Measurements from ENCODE around the gene KCNH6.

The KCNH6 gene

DNA sequence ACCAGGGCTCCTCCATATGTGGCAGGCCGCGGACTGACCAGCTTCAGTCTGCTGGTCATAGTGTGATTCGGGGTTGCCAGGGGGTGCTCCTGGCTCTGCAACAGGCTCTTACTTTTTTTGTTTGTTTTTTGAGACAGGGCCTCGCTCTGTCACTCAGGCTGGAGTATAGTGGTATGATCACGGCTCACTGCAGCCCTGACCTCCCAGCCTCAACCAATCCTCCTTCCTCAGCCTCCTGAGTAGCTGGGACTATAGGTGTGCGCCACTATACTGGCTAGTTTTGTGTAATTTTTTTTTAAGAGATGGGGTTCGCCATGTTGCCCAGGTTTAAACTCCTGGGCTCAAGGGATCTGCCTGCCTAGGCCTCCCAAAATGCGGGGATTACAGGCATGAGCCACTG, 11.8 kb upstream of the KCNH6 start:
- no peaks in the 10 kb centered on the region for H3K9me3 ChIP-seq (ENCODE audit: severe bottlenecking)
- no peaks in the 10 kb centered on the region for H3K4me1 ChIP-seq (ENCODE audit: insufficient read depth, poor library complexity, severe bottlenecking)
- DNase-seq (ENCODE audit: low spot score) (no peak), ATAC-seq (ENCODE audit: low read depth) (no peak)
- no peak overlapping the region for H3K4me3 ChIP-seq (ENCODE audit: severe bottlenecking)
- no peak for TF ChIP-seq CTCF (IDR thresholded peaks at IDR 0.05; ENCODE audit: poor library complexity, severe bottlenecking)
- no peak overlapping the region for H3K27ac ChIP-seq (ENCODE audit: poor library complexity, severe bottlenecking)
- H3K27me3 ChIP-seq (ENCODE audit: insufficient read depth, poor library complexity, severe bottlenecking) = no peaks in the 10 kb centered on the region
- no peaks in the 10 kb centered on the region for H3K36me3 ChIP-seq (ENCODE audit: low read depth)

GRCh38 chr17:63512388-63512787, 10.8 kb upstream of the KCNH6 start:
- TF ChIP-seq CTCF (IDR thresholded peaks at IDR 0.05; ENCODE audit: poor library complexity, severe bottlenecking) = no peak
- H3K9me3 ChIP-seq (ENCODE audit: severe bottlenecking) = no peaks in the 10 kb centered on the region
- H3K27ac ChIP-seq (ENCODE audit: poor library complexity, severe bottlenecking) = no peak overlapping the region
- no peaks in the 10 kb centered on the region for H3K27me3 ChIP-seq (ENCODE audit: insufficient read depth, poor library complexity, severe bottlenecking)
- DNase-seq (ENCODE audit: low spot score) (no peak), ATAC-seq (ENCODE audit: low read depth) (no peak)
- no peak overlapping the region for H3K4me3 ChIP-seq (ENCODE audit: severe bottlenecking)
- no peaks in the 10 kb centered on the region for H3K4me1 ChIP-seq (ENCODE audit: insufficient read depth, poor library complexity, severe bottlenecking)
- H3K36me3 ChIP-seq (ENCODE audit: low read depth) = no peaks in the 10 kb centered on the region

- Histone ChIP-seq H3K9me3 (ENCODE audit: severe bottlenecking) (no peaks in the 10 kb centered on the region), H3K36me3 (ENCODE audit: low read depth) (no peaks in the 10 kb centered on the region), H3K27ac (ENCODE audit: poor library complexity, severe bottlenecking) (no peak overlapping the region), H3K27me3 (ENCODE audit: insufficient read depth, poor library complexity, severe bottlenecking) (no peaks in the 10 kb centered on the region), H3K4me3 (ENCODE audit: severe bottlenecking) (no peak overlapping the region), H3K4me1 (ENCODE audit: insufficient read depth, poor library complexity, severe bottlenecking) (no peaks in the 10 kb centered on the region)
- ATAC-seq (ENCODE audit: low read depth) (peak; percentile 20; the same call in 1 of the 3 replicates), DNase-seq (ENCODE audit: low spot score) (no peak)
- no peak for TF ChIP-seq CTCF (IDR thresholded peaks at IDR 0.05; ENCODE audit: poor library complexity, severe bottlenecking)
These were observed 10.1 kb upstream of the KCNH6 start for GRCh38 chr17:63512896-63513644.

DNA sequence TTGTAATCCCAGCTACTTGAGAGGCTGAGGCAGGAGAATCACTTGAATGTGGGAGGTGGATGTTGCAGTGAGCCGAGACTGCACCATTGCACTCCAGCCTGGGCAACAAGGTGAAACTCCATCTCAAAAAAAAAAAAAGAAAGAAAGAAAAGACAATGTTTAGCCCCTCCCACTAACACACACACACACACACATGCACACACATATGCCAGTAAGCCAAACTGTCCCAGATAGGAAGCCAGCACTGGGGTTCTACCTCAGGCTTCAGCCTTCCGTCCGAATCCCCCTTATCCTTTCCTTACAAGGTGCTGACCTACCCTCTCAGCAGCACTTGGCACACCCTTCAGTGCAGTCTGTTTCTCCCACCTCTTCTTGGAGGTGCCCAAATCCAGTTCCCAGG, 8.7 kb upstream of the KCNH6 start:
- H3K27ac ChIP-seq (ENCODE audit: poor library complexity, severe bottlenecking) = no peak overlapping the region
- H3K4me1 ChIP-seq (ENCODE audit: insufficient read depth, poor library complexity, severe bottlenecking) = no peaks in the 10 kb centered on the region
- no peak for ATAC-seq (ENCODE audit: low read depth)
- no peaks in the 10 kb centered on the region for H3K27me3 ChIP-seq (ENCODE audit: insufficient read depth, poor library complexity, severe bottlenecking)
- no peaks in the 10 kb centered on the region for H3K9me3 ChIP-seq (ENCODE audit: severe bottlenecking)
- H3K36me3 ChIP-seq (ENCODE audit: low read depth) = no peaks in the 10 kb centered on the region
- TF ChIP-seq CTCF (IDR thresholded peaks at IDR 0.05; ENCODE audit: poor library complexity, severe bottlenecking) = no peak
- no peak for DNase-seq (ENCODE audit: low spot score)
- no peak overlapping the region for H3K4me3 ChIP-seq (ENCODE audit: severe bottlenecking)

GRCh38 chr17:63514974-63515373, 8.2 kb upstream of the KCNH6 start:
- Histone ChIP-seq H3K4me3 (ENCODE audit: severe bottlenecking) (no peak overlapping the region), H3K36me3 (ENCODE audit: low read depth) (no peaks in the 10 kb centered on the region)
- TF ChIP-seq CTCF (IDR thresholded peaks at IDR 0.05; ENCODE audit: poor library complexity, severe bottlenecking) = no peak

More at GRCh38 chr17:63514974-63515373, 8.2 kb upstream of the KCNH6 start:
- no peaks in the 10 kb centered on the region for H3K4me1 ChIP-seq (ENCODE audit: insufficient read depth, poor library complexity, severe bottlenecking)
- H3K9me3 ChIP-seq (ENCODE audit: severe bottlenecking) = no peaks in the 10 kb centered on the region
- ATAC-seq (ENCODE audit: low read depth) (no peak), DNase-seq (ENCODE audit: low spot score) (no peak)
- H3K27ac ChIP-seq (ENCODE audit: poor library complexity, severe bottlenecking) = no peak overlapping the region
- no peaks in the 10 kb centered on the region for H3K27me3 ChIP-seq (ENCODE audit: insufficient read depth, poor library complexity, severe bottlenecking)
